ENCODE results near the gene CYGB.

Gene CYGB

GRCh38 chr17:76537578-76538280, at the start of gene CYGB:
CYGB (minus strand) TSS chr17:76537709; CDS start chr17:76537542, 167 bp downstream.
- no peak for DNase-seq (ENCODE audit: low read depth in 3 of 3)

DNA sequence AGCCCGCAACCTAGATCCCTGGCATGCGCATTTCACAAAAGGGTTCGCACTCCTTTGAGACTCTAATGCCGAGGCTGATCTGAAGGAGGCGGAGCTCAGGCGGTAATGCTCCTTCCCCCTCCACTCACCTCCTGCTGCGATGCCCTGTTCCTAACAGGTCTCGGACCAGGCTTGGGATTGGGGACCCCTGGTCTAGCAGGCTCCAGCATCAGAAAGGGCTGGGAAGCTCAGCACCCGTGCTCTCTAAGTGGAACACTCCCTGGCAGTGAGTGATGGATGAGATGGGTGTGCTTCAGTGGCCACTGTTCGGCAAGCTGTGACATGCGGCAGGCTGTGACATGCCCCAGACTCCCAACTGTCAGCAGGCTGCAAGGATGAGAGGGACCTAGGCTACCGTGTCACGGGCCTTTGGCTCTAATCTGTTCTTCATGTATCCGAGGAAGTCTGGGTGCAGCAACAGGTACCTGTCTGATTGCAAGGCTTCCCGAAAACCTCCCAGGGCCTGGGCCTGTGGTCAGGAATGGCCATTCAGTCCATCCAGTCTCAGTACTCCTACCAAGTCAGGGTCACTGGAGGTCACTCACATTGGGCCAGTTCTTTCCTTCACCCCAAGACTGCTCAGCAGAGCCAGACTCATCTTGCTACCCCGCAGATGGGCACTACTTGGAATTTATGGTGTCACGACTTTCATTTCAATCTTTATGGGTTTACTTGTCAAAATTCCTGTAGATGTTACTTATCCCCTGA, 49.4 kb upstream of the CYGB start:
- DNase-seq (ENCODE audit: low read depth in 3 of 3), result no peak

DNA sequence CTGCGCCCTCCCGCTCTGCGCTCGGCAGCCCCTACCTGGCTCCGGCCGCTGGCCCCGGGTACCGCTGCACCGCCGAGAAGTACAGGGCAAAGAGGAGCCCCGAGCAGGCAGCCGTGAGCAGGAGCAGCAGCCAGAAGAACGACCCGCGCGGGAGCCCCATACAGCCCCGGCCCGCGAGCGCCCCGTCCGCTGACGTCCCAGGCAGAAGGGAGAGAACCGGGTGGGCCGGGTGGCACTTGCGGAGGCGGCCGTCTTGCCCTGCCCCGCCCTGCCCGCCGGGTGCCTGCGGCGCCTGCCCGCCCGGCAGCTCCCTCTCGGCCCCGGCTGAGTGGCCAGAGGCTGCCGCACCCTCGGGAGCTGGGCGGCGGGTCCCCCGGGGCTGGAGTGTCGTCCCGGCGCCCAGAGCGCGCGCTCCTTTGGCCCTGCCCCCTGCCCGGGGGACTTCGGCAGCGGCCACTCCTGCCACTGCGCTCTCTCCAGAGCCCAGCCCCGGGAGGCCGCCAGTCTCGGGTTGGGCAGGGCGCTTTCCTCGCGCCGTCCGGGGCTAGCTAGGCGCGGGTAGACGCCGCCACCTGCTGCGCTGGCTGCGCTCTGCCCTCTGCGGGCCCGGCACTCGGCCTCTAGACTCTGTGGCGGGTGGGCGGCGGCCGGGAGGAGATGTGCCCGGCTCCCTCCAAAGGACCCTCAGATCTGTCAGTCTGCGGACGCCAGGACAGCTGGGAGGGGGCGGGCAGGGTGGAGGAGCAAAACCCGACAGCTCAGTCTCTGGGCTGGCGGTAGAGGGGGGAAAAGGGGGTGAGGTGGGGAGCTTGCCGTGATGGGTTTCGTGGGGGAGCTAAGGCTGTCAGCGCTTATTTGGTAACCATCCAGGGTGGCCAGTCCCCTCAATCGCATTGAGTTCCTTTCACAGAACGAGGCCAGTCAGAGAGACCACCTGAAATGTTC, 48.4 kb upstream of the CYGB start, which contains the start of gene ST6GALNAC2:
ST6GALNAC2 (minus strand) TSS at position 212 of the 945 bp plus-strand sequence; CDS start at position 160, 52 bp downstream.
- peak in 2 of 3 experiments; percentile 11 to 19 for DNase-seq (ENCODE audit: low read depth in 3 of 3)

- no peak for DNase-seq (ENCODE audit: low read depth in 3 of 3)
Measured at GRCh38 chr17:76585033-76585648, 47.6 kb upstream of the CYGB start.

GRCh38 chr17:76584427-76585032, 47.0 kb upstream of the CYGB start:
- no peak for DNase-seq (ENCODE audit: low read depth in 3 of 3)

DNA sequence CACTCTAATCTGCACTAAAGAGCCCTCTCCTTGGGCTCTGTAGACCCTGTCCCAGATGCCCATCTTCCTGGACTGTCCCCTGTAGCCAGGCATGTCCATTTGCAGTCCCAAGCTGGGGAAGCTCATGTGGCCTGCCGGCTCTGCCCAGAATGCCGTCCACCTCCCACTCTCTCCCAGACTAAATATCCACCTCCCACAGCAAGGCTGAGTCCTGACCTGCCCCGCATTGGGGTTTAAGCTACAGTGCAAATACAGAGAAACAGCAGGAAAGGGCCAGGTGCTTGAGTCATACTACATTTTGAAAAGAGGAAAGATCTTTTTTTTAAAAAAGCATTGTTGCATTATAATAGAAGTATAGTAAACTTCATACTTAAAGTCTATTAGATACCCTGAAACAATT, 45.2 kb upstream of the CYGB start:
- no peak for DNase-seq (ENCODE audit: low read depth in 3 of 3)

DNA sequence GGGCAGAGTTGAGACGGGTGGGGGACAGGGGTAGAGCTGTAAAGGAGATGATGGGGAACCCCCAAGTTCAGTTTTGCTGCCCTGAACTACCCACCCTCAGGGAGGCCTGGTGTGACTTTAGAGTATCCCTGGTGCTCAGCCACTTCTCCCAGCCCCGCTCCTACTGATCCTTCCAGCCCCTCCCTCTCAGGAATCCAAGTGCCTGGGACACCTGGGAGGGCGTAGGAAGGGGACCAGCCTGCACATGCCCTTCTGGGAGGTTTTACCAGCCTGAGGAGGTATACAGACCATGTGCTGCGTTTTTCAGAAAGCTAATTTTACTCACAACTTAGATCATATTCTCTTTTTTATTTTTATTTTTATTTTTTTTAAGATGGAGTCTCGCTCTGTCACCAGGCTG, 44.0 kb upstream of the CYGB start:
- no peak for DNase-seq (ENCODE audit: low read depth in 3 of 3)

- no peak for DNase-seq (ENCODE audit: low read depth in 3 of 3)
Measured at GRCh38 chr17:76579281-76579680, 41.8 kb upstream of the CYGB start.

DNA sequence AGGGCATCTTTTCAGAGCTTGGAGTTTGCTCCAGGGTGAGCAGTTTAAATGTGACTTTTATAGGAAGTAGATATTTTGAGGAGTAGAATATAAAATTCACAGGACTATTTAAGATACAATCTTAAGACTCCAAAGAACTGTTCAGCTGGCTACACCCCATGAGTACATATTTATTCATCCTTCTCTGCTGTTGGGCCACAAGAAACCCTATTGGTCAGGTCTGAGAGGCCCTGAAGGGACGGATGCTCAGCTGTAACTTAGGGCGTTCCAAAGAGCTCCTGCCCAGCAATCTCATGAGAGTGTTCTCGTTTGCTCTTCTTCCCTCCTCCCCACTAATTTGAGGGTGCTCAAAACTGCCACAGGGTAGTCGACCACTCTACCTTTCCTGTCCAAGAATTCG, 40.9 kb upstream of the CYGB start:
- DNase-seq (ENCODE audit: low read depth in 3 of 3), result no peak

DNA sequence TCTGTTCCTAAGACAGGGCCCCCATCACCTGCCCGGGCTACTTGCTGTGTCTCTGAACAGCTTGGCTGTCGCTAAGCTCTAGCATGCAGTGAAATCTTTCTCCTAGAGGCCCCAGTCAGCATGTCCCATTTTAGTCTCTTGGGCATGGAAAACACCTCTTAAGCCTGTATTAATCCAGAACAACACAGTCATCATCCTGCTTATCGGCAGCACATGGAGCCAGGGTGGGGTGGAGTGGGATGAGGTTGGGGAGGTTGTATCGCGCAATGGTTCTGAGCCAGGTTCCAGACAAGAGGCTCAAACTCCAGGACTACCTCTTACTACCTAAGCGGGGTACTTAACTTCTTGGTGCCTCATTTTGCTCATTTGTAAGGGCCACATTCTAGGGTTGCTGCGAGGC, 40.4 kb upstream of the CYGB start:
- DNase-seq (ENCODE audit: low read depth in 3 of 3), result no peak

GRCh38 chr17:76576189-76576588, 38.7 kb upstream of the CYGB start:
- no peak for DNase-seq (ENCODE audit: low read depth in 3 of 3)

DNA sequence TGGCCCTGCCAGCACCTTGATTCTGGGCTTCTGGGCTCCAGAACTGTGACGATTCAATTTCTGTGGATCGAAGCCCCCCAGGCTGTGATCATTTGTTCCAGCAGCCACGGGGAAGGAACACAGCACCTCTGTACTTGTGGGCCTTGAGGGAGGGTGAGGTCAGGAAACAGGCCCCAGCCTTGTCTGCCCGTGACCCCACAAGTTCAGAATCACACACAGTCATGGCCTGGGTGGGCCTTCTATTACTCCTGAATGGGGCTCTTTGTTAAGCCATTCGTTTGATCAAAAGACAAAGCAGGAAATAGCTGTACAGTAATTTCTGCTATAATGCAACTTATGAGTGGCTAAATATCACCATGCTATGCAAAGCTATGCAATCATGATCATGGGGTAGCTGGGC, 38.1 kb upstream of the CYGB start:
- DNase-seq (ENCODE audit: low read depth in 3 of 3), result no peak

GRCh38 chr17:76574166-76574565, 36.7 kb upstream of the CYGB start:
- no peak for DNase-seq (ENCODE audit: low read depth in 3 of 3)

DNA sequence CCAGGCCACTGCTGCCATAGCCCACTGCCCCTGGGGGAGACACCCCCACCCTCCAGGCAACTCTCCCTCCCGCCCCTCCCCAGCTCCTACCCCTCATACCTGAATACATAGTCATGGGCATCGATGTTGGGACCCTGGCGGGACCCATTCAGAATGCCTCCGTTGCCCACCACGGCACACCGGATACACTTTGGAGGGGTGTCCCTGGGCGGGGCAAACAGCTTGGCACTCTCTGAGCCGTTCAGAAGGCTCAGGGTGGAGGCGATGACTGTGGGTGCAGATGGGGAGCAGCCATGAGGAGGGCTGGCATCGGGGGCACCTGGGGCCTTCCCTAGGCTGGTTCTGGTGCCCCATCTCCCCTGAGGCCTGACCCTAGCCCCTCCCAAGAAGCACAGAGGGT, 35.6 kb upstream of the CYGB start:
- no peak for DNase-seq (ENCODE audit: low read depth in 3 of 3)

DNA sequence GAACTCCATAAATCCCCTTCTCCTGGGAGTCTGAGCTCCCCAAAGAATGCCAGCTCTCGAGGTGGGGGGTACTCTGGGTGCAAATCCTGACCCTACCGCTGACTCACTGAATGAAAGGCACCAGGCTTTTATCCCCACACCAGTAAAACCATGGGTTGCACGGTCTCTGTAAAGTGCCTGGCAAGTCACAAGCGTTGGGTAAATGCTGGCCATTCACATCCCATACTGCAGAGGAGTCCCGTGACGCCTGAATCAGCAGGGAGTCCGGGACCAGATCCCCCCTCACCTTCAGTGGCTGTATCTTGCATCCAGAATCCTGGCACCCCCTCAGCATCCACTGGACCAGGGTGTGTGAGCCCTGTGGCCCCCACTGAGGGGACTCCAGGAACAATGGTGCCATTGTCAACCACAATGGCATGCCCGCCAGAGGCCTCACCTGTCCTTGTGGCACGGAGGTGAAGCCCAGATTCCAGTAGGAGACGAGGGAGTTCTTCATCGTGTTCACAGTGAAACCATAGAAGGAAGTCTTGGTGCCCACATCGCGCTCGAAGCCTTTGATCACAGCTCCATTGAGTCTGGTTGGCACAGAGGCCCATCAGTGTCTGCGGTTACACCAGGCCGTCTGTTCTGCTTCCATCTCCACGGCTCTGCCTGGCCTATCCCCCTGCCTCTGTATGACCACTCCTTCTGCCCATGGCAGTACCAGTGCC, 34.8 kb upstream of the CYGB start:
- no peak for DNase-seq (ENCODE audit: low read depth in 3 of 3)

- no peak for DNase-seq (ENCODE audit: low read depth in 3 of 3)
Measured at GRCh38 chr17:76570877-76571471, 33.5 kb upstream of the CYGB start.

DNA sequence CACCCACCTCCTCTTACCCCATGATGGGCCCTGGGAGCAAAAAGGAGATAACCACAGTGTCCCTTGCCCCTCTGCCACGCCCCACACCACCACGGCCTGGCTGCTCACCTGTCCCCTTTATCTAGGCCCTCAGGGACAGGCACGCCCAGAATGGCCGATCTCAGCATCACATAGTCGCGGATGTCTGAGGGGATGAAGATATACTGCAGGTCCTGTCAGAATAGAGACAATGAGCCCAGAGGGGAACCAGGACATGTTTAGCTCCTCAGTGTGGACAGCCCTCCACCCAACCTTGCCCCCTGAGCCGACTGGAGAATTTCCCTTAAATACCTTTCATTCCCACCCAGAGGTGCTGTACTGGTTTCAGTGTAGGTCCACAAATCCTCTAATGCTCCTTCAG, 32.9 kb upstream of the CYGB start:
- no peak for DNase-seq (ENCODE audit: low read depth in 3 of 3)

DNA sequence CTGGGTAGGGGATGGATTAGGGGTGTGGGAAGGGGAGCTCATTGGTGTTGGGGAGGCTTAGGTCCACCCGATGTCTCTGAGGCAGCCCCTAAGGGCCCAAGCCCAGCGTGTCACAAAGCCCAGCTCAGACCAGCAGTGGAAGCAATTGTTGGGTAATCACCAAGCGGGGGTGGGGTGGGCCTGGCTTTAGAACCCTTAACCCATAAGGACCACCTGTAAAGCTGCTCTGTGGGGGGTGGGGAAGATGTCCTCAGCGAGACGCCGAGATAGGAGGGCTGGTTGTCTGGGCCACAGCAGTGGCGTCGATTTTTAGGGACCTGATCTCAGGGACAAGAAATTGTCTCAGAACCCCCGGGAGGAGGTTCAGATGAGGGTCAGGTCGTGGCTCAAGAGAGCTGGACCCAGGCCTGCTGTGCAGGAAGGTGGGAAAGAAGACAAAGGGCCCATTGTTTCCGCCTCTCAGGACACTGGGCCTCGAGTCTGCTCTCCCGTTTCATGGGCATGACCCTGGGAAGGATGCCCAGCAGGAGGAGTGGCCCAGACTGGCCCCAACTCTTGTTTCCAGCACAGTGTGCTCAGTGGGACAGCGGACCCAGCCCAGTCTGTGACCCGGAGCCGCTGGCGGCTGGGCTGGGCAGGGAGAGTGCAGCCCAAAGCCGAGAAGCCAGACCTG, 32.2 kb upstream of the CYGB start:
- DNase-seq (ENCODE audit: low read depth in 3 of 3), result no peak

- no peak for DNase-seq (ENCODE audit: low read depth in 3 of 3)
Measured at GRCh38 chr17:76568811-76569221, 31.3 kb upstream of the CYGB start.

All from stimulated activated CD4-positive, alpha-beta T cell treated with anti-CD3 and anti-CD28 coated beads, TNF-alpha, amount 100 ng/mL, for 4 hours (primary cell).